Non-pigmented ciliary epithelial cell (primary cell): ENCODE measurements around the gene USB1.
"Not testable (repeated sequence)": the region's sequence is repeated elsewhere in the genome, so short reads cannot be mapped to it uniquely, and the experiment has no call there.

Experiments
- DNase-seq: peaks from one replicate; pipeline ENCODE4 v3.0.0-alpha.2; 2010; ENCODE audit warnings: low read depth

Gene USB1

GRCh38 chr16:57970319-57970718, 30.9 kb upstream of the USB1 start:
- no peak for DNase-seq

GRCh38 chr16:57970970-57971369, 30.2 kb upstream of the USB1 start, which contains the start of gene CNGB1:
Gene CNGB1 (minus strand): TSS chr16:57971128. CDS start chr16:57967286, 3,842 bp downstream.
- no peak for DNase-seq

GRCh38 chr16:57971848-57972247, 29.4 kb upstream of the USB1 start:
- no peak for DNase-seq

- DNase-seq, result no peak
These were observed 28.9 kb upstream of the USB1 start for GRCh38 chr16:57972306-57972705.

- DNase-seq, result no peak
These were observed 24.8 kb upstream of the USB1 start for GRCh38 chr16:57976331-57976796.

GRCh38 chr16:57977418-57978069, 23.7 kb upstream of the USB1 start:
- DNase-seq, result no peak

- DNase-seq, result not testable (repeated sequence)
These were observed 23.1 kb upstream of the USB1 start for GRCh38 chr16:57978070-57978465.

GRCh38 chr16:57979006-57979585, 22.1 kb upstream of the USB1 start:
- no peak for DNase-seq

- DNase-seq, result no peak
These were observed 19.6 kb upstream of the USB1 start for GRCh38 chr16:57981636-57982035.

GRCh38 chr16:57982385-57982784, 18.8 kb upstream of the USB1 start:
- no peak for DNase-seq

- DNase-seq, result no peak
These were observed 16.6 kb upstream of the USB1 start for GRCh38 chr16:57984443-57985203.

- DNase-seq, result no peak
These were observed 15.7 kb upstream of the USB1 start for GRCh38 chr16:57985204-57986181.

GRCh38 chr16:57986196-57986595, 15.0 kb upstream of the USB1 start:
- DNase-seq, result no peak

- no peak for DNase-seq
These were observed 13.6 kb upstream of the USB1 start for GRCh38 chr16:57987441-57988177.

- no peak for DNase-seq
These were observed 12.3 kb upstream of the USB1 start for GRCh38 chr16:57988929-57989328.

- no peak for DNase-seq
These were observed 9.6 kb upstream of the USB1 start for GRCh38 chr16:57991551-57992059.

- DNase-seq, result no peak
These were observed 9.1 kb upstream of the USB1 start for GRCh38 chr16:57992084-57992483.

- DNase-seq, result no peak
These were observed 7.8 kb upstream of the USB1 start for GRCh38 chr16:57993438-57993837.

GRCh38 chr16:57993897-57994296, 7.3 kb upstream of the USB1 start:
- DNase-seq, result no peak

GRCh38 chr16:57994361-57994760, 6.8 kb upstream of the USB1 start:
- no peak for DNase-seq

- DNase-seq, result no peak
These were observed 6.4 kb upstream of the USB1 start for GRCh38 chr16:57994778-57995177.
